Thymus (tissue), 11 donors: ENCODE measurements around the gene ZNF480. TPM values are rescaled to one million over a fixed set of nuclear protein-coding genes. Genes with fewer than 3 reads are reported as not detected.
A peak's percentile ranks its signal among the peaks of the same experiment; 100 is the strongest.

Source experiments
- DNase-seq, 9 donors: peaks; one replicate each; pipeline ENCODE4 v3.0.0-alpha.2; 2013; ENCODE audit warnings: low spot score in 9 of 9, low read depth in 6 of 9, missing footprints in 1 of 9
- H3K27ac ChIP-seq, 2 donors: one replicate each; pipeline ENCODE4 v1.5.1; 2013; ENCODE audit warnings: control low read depth in 1 of 2, low read depth in 1 of 2, low read length in 1 of 2, mild to moderate bottlenecking in 1 of 2, moderate library complexity in 1 of 2
- H3K27me3 ChIP-seq, 2 donors: one replicate each; pipeline ENCODE4 v1.5.1; 2013; ENCODE audit warnings: low read length in 1 of 2; ENCODE audit not compliant: control insufficient read depth in 2 of 2, insufficient read depth in 1 of 2
- H3K36me3 ChIP-seq, 2 donors: one replicate each; pipeline ENCODE4 v1.5.1; 2013; ENCODE audit warnings: low read length in 1 of 2, mild to moderate bottlenecking in 1 of 2, moderate library complexity in 1 of 2; ENCODE audit not compliant: control insufficient read depth in 2 of 2, insufficient read depth in 2 of 2
- H3K4me1 ChIP-seq, 2 donors: one replicate each; pipeline ENCODE4 v1.5.1; 2013; ENCODE audit warnings: low read length in 2 of 2; ENCODE audit not compliant: control insufficient read depth in 2 of 2, insufficient read depth in 2 of 2
- H3K4me3 ChIP-seq, 2 donors: one replicate each; pipeline ENCODE4 v1.5.1; 2013; ENCODE audit warnings: low read length in 2 of 2, control low read depth in 1 of 2, mild to moderate bottlenecking in 1 of 2
- H3K9me3 ChIP-seq, 2 donors: one replicate each; pipeline ENCODE4 v1.5.1; 2013; ENCODE audit warnings: low read length in 1 of 2, mild to moderate bottlenecking in 1 of 2; ENCODE audit not compliant: control insufficient read depth in 2 of 2, insufficient read depth in 1 of 2
- WGBS: extraction: QIAGEN DNeasy Blood & Tissue Kit; methylation state at CpG from one replicate; pipeline ENCODE4 v1.1.7; 2013; 5-methylcytosine and 5-hydroxymethylcytosine counted together
- polyA plus RNA-seq: library from polyadenylated mRNA; stranded (reverse); fragments of 200-250 nt; gene quantifications from one replicate; pipeline ENCODE4 v1.2.3, GENCODE V29; 2013
- total RNA-seq: library from RNA; stranded (reverse); fragments of 120-200 nt; gene quantifications from one replicate; pipeline ENCODE4 v1.2.4, GENCODE V29; 2013
- donor health status: healthy.

ZNF480 gene
- total and polyA plus RNA-seq, 2 donors, result 7.2 to 11.0 TPM

GRCh38 chr19:52366414-52366824 is 69.5 kb downstream of the ZNF480 start:
- Histone ChIP-seq H3K36me3 (peaks cover 0 to 7% of the 10 kb centered on the region in 2 donors), H3K4me3 (no peak overlapping the region), H3K27ac (no peak overlapping the region), H3K4me1 (no peaks in the 10 kb centered on the region), H3K9me3 (peaks cover 6 to 31% of the 10 kb centered on the region in 2 donors), H3K27me3 (no peaks in the 10 kb centered on the region)
- WGBS, result 98% methylated on average over 8 of the region's 8 CpGs
- no peak for DNase-seq

- DNase-seq, result peak; percentile 55 to 95 (median 82)
- Histone ChIP-seq H3K36me3 (peaks cover 12 to 14% of the 10 kb centered on the region in 2 donors), H3K4me1 (no peaks in the 10 kb centered on the region), H3K4me3 (peak within 1 kb of the TSS; percentile 79 to 93), H3K9me3 (peaks cover 10 to 34% of the 10 kb centered on the region in 2 donors), H3K27me3 (no peaks in the 10 kb centered on the region), H3K27ac (peak within 1 kb of the TSS; percentile 92 to 98)
- 4% methylated on average over 52 of the region's 52 CpGs for WGBS
These were observed 72.8 kb downstream of the ZNF480 start, which contains the start of gene ZNF880 for GRCh38 chr19:52369559-52370340. TSS of gene ZNF880 (plus strand) at chr19:52369923. CDS start at chr19:52369966, 43 bp downstream.

- no peaks in the 10 kb centered on the region for H3K4me1 ChIP-seq
- no peaks in the 10 kb centered on the region for H3K27me3 ChIP-seq
- H3K4me3 ChIP-seq, result peak overlapping the region; percentile 79 to 93
- DNase-seq, result peak in 2 of 9 donors; percentile 0 to 2
- peaks cover 11 to 30% of the 10 kb centered on the region in 2 donors for H3K9me3 ChIP-seq
- H3K27ac ChIP-seq, result peak overlapping the region; percentile 92 to 98
- 52% methylated on average over 7 of the region's 7 CpGs for WGBS
- H3K36me3 ChIP-seq, result peaks cover 14 to 19% of the 10 kb centered on the region in 2 donors
These were observed 73.4 kb downstream of the ZNF480 start for GRCh38 chr19:52370341-52370710.

Other genes with a start within 250 kb of the ZNF480 start
- gene ZNF432, start 248.3 kb upstream of the ZNF480 start, total RNA-seq, result 6.9 TPM
- 16.2 TPM for gene ZNF432, start 248.3 kb upstream of the ZNF480 start, polyA plus RNA-seq
- 6.4 TPM for gene ZNF841, start 201.4 kb upstream of the ZNF480 start, total RNA-seq
- gene ZNF841, start 201.4 kb upstream of the ZNF480 start, polyA plus RNA-seq, result 13.7 TPM
- 6.6 TPM for gene ZNF616, start 157.2 kb upstream of the ZNF480 start, total RNA-seq
- 5.2 TPM for gene ZNF616, start 157.2 kb upstream of the ZNF480 start, polyA plus RNA-seq
- gene ZNF836, start 125.5 kb upstream of the ZNF480 start, total RNA-seq, result 13.1 TPM
- 13.3 TPM for gene ZNF836, start 125.5 kb upstream of the ZNF480 start, polyA plus RNA-seq
- 92.4 TPM for gene PPP2R1A, start 107.1 kb upstream of the ZNF480 start, total RNA-seq
- 95.2 TPM for gene PPP2R1A, start 107.1 kb upstream of the ZNF480 start, polyA plus RNA-seq
- gene ZNF766, start 27.6 kb upstream of the ZNF480 start, total RNA-seq, result 11.7 TPM
- gene ZNF766, start 27.6 kb upstream of the ZNF480 start, polyA plus RNA-seq, result 11.4 TPM
- gene ZNF610, start 39.1 kb downstream of the ZNF480 start, total RNA-seq, result 3.4 TPM
- 5.3 TPM for gene ZNF610, start 39.1 kb downstream of the ZNF480 start, polyA plus RNA-seq
- gene ZNF880, start 72.8 kb downstream of the ZNF480 start, total RNA-seq, result 19.0 TPM
- 24.3 TPM for gene ZNF880, start 72.8 kb downstream of the ZNF480 start, polyA plus RNA-seq
- gene ZNF528, start 100.7 kb downstream of the ZNF480 start, total RNA-seq, result 12.8 TPM
- gene ZNF528, start 100.7 kb downstream of the ZNF480 start, polyA plus RNA-seq, result 18.4 TPM
- 0.05 TPM for gene ZNF534, start 132.0 kb downstream of the ZNF480 start, total RNA-seq
- 0.82 TPM for gene ZNF534, start 132.0 kb downstream of the ZNF480 start, polyA plus RNA-seq
- gene ZNF578, start 156.4 kb downstream of the ZNF480 start, total RNA-seq, result 1.6 TPM
- 2.6 TPM for gene ZNF578, start 156.4 kb downstream of the ZNF480 start, polyA plus RNA-seq
- 12.1 TPM for gene ZNF808, start 230.5 kb downstream of the ZNF480 start, total RNA-seq
- gene ZNF808, start 230.5 kb downstream of the ZNF480 start, polyA plus RNA-seq, result 7.7 TPM